ENCODE measurements around the gene VASN. TPM values are rescaled to one million over a fixed set of nuclear protein-coding genes. Genes with fewer than 3 reads are reported as not detected.
"Not testable (repeated sequence)": the region's sequence is repeated elsewhere in the genome, so short reads cannot be mapped to it uniquely, and the experiment has no call there.

Gene VASN
- polyA plus RNA-seq, 1 experiment: 19.1 TPM

- Histone ChIP-seq H3K27me3 (ENCODE audit: control insufficient read depth, insufficient read depth, low read length) (no peaks in the 10 kb centered on the region), H3K9me3 (ENCODE audit: control insufficient read depth, insufficient read depth, low read length) (no peaks in the 10 kb centered on the region; the same call in 1 of the 2 replicates), H3K27ac (ENCODE audit: low read depth, low read length) (no peak overlapping the region), H3K4me3 (ENCODE audit: low read depth, low read length) (no peak overlapping the region)
- POLR2A ChIA-PET: interaction anchor here (1.4 to 1.6 kb wide), 2 partner anchors 15 to 41 kb away, joined by 3 to 4 read pairs; no protein-coding TSS in a partner anchor
- CTCF ChIA-PET: interaction anchor here (1.4 to 7.8 kb wide), 2 partner anchors 13 to 31 kb away, joined by 3 to 120 read pairs; no protein-coding TSS in a partner anchor
- peak; percentile 22 for TF ChIP-seq CTCF (IDR thresholded peaks at IDR 0.05; ENCODE audit: low read depth, low read length)
- DNase-seq (ENCODE audit: low read depth, low spot score): no peak
These were observed 18.9 kb downstream of the VASN start for GRCh38 chr16:4390266-4391260.

GRCh38 chr16:4391631-4392381 is 20.2 kb downstream of the VASN start:
- DNase-seq (ENCODE audit: low read depth, low spot score): no peak
- Histone ChIP-seq H3K27me3 (ENCODE audit: control insufficient read depth, insufficient read depth, low read length) (no peaks in the 10 kb centered on the region), H3K9me3 (ENCODE audit: control insufficient read depth, insufficient read depth, low read length) (no peaks in the 10 kb centered on the region; the same call in 1 of the 2 replicates), H3K27ac (ENCODE audit: low read depth, low read length) (peak overlapping the region; percentile 87), H3K4me3 (ENCODE audit: low read depth, low read length) (no peak overlapping the region)
- TF ChIP-seq CTCF (IDR thresholded peaks at IDR 0.05; ENCODE audit: low read depth, low read length): no peak
- CTCF ChIA-PET: interaction anchor here (7.8 kb wide), 1 partner anchor 12 kb away, joined by 120 read pairs; no protein-coding TSS in a partner anchor
- POLR2A ChIA-PET: interaction anchor here (0.7 to 2.8 kb wide), 5 partner anchors 11 to 21 kb away, joined by 3 to 34 read pairs (median 6); partner anchors contain the start of gene VASN

GRCh38 chr16:4392382-4393239 is 21.0 kb downstream of the VASN start:
- no peak overlapping the region for H3K4me3 ChIP-seq (ENCODE audit: low read depth, low read length)
- no peak for TF ChIP-seq CTCF (IDR thresholded peaks at IDR 0.05; ENCODE audit: low read depth, low read length)
- no peaks in the 10 kb centered on the region for H3K27me3 ChIP-seq (ENCODE audit: control insufficient read depth, insufficient read depth, low read length)
- CTCF ChIA-PET: interaction anchor here (0.5 to 7.8 kb wide), 3 partner anchors 11 to 193 kb away, joined by 5 to 120 read pairs (median 10); no protein-coding TSS in a partner anchor
- H3K9me3 ChIP-seq (ENCODE audit: control insufficient read depth, insufficient read depth, low read length): no peaks in the 10 kb centered on the region; the same call in 1 of the 2 replicates
- peak; percentile 79 for DNase-seq (ENCODE audit: low read depth, low spot score)
- H3K27ac ChIP-seq (ENCODE audit: low read depth, low read length): peak overlapping the region; percentile 87
- POLR2A ChIA-PET: interaction anchor here (0.6 to 2.8 kb wide), 8 partner anchors 10 to 543 kb away, joined by 3 to 34 read pairs (median 5); partner anchors contain the start of gene VASN

- no peak overlapping the region for H3K4me3 ChIP-seq (ENCODE audit: low read depth, low read length)
- H3K27me3 ChIP-seq (ENCODE audit: control insufficient read depth, insufficient read depth, low read length): no peaks in the 10 kb centered on the region
- H3K9me3 ChIP-seq (ENCODE audit: control insufficient read depth, insufficient read depth, low read length): no peaks in the 10 kb centered on the region
- CTCF ChIA-PET: interaction anchor here (0.5 to 7.8 kb wide), 3 partner anchors 11 to 194 kb away, joined by 5 to 120 read pairs (median 10); no protein-coding TSS in a partner anchor
- no peak for TF ChIP-seq CTCF (IDR thresholded peaks at IDR 0.05; ENCODE audit: low read depth, low read length)
- no peak for DNase-seq (ENCODE audit: low read depth, low spot score)
- POLR2A ChIA-PET: interaction anchor here (0.6 to 2.8 kb wide), 6 partner anchors 18 to 544 kb away, joined by 3 to 34 read pairs (median 6); partner anchors contain the start of gene VASN
- peak overlapping the region; percentile 87 for H3K27ac ChIP-seq (ENCODE audit: low read depth, low read length)
These were observed 21.6 kb downstream of the VASN start for GRCh38 chr16:4393240-4393600.

- ChIA-PET POLR2A (interaction anchor here (2.8 kb wide), 1 partner anchor 19 kb away, joined by 34 read pairs; no protein-coding TSS in a partner anchor), CTCF (interaction anchor here (2.3 to 7.8 kb wide), 2 partner anchors 10 to 35 kb away, joined by 10 to 120 read pairs; no protein-coding TSS in a partner anchor)
- H3K27ac ChIP-seq (ENCODE audit: low read depth, low read length); DNase-seq (ENCODE audit: low read depth, low spot score); H3K9me3 ChIP-seq (ENCODE audit: control insufficient read depth, insufficient read depth, low read length); H3K27me3 ChIP-seq (ENCODE audit: control insufficient read depth, insufficient read depth, low read length); H3K4me3 ChIP-seq (ENCODE audit: low read depth, low read length): not testable (repeated sequence)
These were observed 22.2 kb downstream of the VASN start for GRCh38 chr16:4393850-4394249.
